ENCODE data around the gene ANKRD33. TPM values are rescaled to one million over a fixed set of nuclear protein-coding genes. Genes with fewer than 3 reads are reported as not detected.

ANKRD33 gene
- total RNA-seq, 1 experiment from 2014 or later = not detected

DNA sequence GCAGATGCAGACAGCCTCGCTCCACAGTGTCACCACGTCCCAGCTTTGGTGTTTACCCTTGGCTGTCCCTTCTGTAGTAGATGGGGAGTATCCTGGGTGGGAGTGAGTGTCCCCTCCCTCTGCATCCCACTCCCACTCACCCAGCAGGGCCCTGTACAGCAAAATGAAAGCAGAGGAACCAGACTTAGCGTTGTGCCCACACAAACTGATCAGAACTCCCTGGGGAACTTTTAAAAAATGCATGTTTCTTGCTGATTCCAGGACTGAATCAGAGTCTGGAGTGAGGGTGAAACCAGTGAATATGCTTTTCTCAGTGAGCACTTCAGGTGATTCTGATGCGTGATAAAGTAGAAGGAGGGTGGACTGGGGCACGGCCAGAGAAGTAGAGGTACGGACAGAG is 22.3 kb downstream of the ANKRD33 start:
- in situ Hi-C loops (cut with HindIII; ENCODE audit: low pct_unique_long_range_greater_than_20kb, low sequenced_read_pairs) = no loop called here
- DNase-seq (ENCODE audit: low read depth) = no peak

DNA sequence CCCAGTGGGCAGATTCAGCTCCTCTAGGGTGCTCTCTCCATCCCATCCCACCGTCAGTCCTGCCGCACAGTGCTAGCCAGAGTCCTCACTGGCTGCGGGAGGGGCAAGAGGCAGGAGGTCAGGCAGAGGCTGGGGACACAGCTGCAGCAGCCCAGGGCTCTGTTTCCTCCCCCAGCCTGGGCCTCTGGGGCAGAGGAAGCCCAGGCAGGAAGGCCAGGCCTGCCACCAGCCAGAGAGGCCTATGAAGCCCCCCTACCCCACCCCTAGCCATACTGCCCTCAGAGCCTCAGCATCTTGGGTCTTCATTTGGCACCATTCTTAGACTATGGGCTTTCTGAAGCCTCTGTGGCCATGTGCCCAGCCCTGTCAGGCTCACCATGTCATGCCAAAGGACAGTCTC is 22.8 kb downstream of the ANKRD33 start:
- in situ Hi-C loops (cut with HindIII; ENCODE audit: low pct_unique_long_range_greater_than_20kb, low sequenced_read_pairs) = no loop called here
- DNase-seq (ENCODE audit: low read depth) = no peak

DNA sequence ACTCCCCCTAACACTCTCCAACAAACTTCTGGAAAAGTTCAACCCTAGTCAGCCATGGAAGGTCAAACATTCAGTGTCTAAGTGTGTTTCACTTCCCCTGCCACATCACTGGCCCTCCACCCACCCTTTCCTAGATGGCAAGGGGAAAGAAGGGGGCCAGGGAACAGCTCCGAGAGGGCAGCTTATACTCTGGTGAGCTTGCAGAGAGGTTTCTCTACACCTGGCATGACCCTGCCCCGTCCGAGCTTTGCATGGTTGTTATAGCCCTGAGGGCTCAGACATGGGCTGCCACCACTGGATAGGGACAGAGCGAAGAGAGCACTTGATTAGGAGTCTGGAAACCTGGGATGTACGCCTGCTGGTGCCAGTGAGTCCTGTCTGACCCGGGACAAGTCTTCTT is 23.4 kb downstream of the ANKRD33 start:
- in situ Hi-C loops (cut with HindIII; ENCODE audit: low pct_unique_long_range_greater_than_20kb, low sequenced_read_pairs) = no loop called here

DNA sequence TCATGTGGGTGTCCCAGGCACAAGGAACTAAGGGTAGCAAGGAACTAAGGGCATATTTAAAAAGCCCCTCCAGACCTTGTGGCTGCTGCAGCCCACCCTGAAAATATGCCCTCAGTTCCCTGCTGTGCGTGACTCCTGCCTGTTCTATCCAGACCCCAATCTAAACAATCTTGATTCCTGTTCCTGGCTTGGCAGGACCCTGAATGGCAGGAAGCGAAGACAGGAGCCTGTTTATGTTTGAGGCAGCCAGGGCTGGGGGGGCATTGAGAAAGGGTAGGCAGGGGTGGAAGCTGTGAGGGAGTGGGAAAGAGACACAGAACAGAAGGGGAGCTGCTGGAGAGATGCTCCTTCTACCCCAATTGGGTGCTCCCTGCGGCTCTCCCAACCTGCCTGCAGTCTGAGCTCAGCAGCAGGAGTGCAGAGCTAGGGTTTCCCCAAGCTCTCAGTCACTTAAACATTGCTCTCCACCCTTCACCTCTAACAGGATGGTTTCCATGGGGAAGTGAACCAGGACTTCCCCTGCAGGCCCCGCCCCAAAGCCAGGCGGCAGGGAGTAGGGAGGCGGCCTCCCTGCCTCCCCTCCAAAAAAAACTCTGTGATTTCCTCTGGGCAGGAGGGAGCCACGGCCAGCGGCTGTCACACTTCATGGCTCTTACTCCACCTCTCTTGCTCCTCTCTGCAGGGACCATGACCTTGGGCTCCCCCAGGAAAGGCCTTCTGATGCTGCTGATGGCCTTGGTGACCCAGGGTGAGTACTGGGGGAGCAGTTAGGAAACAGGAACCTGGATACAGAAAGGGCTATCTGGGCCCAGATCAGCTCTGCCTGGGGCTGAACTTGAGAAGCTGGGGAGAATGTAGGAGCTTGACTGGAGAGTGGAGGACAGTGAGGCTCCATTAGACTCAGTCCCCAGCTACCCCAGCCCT is 24.1 kb downstream of the ANKRD33 start:
- peak; percentile 61 for DNase-seq (ENCODE audit: low read depth)
- in situ Hi-C loops (cut with HindIII; ENCODE audit: low pct_unique_long_range_greater_than_20kb, low sequenced_read_pairs) = no loop called here

More for the DNA sequence above, 23.4 kb downstream of the ANKRD33 start:
- DNase-seq (ENCODE audit: low read depth) = no peak

DNA sequence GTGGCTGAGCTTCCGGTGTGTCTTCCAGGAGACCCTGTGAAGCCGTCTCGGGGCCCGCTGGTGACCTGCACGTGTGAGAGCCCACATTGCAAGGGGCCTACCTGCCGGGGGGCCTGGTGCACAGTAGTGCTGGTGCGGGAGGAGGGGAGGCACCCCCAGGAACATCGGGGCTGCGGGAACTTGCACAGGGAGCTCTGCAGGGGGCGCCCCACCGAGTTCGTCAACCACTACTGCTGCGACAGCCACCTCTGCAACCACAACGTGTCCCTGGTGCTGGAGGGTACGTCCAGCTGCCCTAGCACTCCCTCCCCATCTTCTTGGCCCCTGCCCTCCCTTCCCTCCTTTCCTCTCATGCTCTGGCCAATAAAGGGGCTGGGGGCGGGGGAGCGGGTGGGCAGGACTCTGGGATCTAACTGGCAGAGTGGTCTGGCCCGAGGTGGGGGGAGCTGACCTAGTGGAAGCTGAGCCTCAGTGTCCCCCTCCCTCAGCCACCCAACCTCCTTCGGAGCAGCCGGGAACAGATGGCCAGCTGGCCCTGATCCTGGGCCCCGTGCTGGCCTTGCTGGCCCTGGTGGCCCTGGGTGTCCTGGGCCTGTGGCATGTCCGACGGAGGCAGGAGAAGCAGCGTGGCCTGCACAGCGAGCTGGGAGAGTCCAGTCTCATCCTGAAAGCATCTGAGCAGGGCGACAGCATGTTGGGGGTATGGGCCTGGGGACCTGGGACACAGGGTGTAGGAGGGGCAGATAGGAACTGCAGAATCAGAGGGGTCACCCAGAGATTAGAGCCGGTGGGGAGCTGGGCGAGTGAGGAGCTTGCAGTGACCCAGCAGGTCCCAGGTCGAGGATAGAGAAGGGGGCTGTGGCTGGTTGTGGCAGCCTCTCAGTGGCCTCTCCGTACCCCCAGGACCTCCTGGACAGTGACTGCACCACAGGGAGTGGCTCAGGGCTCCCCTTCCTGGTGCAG is 25.4 kb downstream of the ANKRD33 start:
- in situ Hi-C loops (cut with HindIII; ENCODE audit: low pct_unique_long_range_greater_than_20kb, low sequenced_read_pairs) = no loop called here
- DNase-seq (ENCODE audit: low read depth) = no peak

DNA sequence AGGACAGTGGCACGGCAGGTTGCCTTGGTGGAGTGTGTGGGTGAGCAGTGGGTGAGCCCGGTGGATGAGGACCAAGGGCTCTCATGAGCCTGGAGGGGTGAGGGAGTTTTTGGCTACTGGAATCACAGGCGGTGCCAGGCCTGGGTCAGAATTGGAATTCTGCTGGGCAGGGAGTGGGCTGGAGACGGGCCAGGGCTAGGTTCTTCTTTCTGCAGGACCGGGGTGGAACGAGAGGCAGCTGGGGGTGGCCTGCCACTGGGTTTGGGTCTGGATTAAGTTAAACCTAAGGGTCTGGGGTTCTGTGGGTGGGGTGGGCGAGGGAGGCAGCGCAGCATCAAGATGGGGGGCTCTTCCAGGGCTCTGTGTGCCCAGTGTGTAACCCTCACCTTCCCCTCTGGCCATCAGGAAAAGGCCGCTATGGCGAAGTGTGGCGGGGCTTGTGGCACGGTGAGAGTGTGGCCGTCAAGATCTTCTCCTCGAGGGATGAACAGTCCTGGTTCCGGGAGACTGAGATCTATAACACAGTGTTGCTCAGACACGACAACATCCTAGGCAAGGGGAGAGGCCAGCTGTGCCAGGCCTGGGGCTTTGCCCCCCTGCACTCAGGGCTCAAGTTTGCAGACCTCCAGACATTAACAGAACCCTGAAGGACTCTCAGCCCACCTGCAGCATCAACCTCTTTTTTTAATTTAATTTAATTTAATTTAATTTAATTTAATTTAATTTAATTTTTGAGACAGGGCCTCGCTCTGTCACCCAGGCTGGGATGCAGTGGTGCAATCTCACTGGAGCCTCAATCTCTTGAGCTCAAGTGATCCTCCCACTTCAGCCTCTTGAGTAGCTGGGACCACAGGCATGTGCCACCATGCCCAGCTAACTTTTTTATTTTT is 26.4 kb downstream of the ANKRD33 start:
- in situ Hi-C loops (cut with HindIII; ENCODE audit: low pct_unique_long_range_greater_than_20kb, low sequenced_read_pairs) = no loop called here
- DNase-seq (ENCODE audit: low read depth) = no peak

DNA sequence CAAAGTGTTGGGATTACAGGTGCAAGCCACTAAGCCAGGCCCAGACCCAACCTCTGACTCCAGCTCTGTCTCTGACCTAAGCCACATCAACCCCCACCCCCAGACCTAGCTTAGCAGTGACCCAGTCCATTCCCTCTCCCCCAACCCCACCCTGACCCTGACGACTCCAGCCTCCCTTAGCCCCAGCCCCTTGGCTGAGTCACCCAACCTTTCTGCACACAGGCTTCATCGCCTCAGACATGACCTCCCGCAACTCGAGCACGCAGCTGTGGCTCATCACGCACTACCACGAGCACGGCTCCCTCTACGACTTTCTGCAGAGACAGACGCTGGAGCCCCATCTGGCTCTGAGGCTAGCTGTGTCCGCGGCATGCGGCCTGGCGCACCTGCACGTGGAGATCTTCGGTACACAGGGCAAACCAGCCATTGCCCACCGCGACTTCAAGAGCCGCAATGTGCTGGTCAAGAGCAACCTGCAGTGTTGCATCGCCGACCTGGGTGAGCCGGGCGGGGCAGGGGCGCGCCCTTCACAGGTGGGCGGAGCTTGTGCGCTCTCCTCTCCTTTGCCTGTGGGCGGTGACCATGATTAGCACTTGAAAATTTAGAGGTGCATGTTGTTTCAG is 27.2 kb downstream of the ANKRD33 start:
- DNase-seq (ENCODE audit: low read depth) = no peak
- in situ Hi-C loops (cut with HindIII; ENCODE audit: low pct_unique_long_range_greater_than_20kb, low sequenced_read_pairs) = no loop called here

DNA sequence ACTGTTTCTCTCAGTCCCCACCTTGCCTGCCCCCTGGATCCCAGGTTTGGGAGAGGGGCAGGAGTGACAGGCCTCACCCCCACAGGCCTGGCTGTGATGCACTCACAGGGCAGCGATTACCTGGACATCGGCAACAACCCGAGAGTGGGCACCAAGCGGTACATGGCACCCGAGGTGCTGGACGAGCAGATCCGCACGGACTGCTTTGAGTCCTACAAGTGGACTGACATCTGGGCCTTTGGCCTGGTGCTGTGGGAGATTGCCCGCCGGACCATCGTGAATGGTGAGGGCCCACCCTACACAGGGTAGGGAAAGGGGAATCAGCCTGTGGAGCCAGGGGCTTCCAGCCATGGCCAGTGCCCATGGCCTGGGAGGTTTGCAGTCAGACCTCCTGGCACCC is 28.0 kb downstream of the ANKRD33 start:
- in situ Hi-C loops (cut with HindIII; ENCODE audit: low pct_unique_long_range_greater_than_20kb, low sequenced_read_pairs) = no loop called here

DNA sequence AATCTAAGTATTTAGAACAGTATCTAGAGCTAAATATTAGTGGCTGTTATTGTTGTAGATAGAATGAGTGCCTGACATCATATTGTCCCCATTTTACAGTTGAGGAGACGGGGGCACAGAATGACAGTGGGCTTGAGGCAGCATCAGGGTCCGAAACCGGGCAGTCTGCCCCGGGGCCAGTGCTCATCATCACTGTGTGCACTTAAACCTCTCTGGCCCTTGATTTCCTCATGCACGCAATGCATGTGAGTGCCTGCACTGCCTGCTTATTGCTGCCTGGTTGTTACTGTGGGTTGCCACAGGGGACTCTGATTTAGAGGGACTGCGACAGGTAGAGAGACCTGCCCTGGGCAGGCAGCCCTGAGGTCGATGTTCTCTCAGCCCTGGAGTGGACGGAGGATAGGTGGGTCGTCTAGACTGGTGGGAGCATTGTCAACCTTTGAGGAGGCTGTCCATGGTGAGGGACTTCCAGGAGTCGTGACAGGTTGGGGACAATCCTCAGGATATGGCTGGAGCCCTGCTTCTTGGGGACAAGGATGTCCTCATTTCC is 29.2 kb downstream of the ANKRD33 start:
- DNase-seq (ENCODE audit: low read depth) = no peak
- in situ Hi-C loops (cut with HindIII; ENCODE audit: low pct_unique_long_range_greater_than_20kb, low sequenced_read_pairs) = no loop called here

More for the DNA sequence above, 28.0 kb downstream of the ANKRD33 start:
- DNase-seq (ENCODE audit: low read depth) = no peak

DNA sequence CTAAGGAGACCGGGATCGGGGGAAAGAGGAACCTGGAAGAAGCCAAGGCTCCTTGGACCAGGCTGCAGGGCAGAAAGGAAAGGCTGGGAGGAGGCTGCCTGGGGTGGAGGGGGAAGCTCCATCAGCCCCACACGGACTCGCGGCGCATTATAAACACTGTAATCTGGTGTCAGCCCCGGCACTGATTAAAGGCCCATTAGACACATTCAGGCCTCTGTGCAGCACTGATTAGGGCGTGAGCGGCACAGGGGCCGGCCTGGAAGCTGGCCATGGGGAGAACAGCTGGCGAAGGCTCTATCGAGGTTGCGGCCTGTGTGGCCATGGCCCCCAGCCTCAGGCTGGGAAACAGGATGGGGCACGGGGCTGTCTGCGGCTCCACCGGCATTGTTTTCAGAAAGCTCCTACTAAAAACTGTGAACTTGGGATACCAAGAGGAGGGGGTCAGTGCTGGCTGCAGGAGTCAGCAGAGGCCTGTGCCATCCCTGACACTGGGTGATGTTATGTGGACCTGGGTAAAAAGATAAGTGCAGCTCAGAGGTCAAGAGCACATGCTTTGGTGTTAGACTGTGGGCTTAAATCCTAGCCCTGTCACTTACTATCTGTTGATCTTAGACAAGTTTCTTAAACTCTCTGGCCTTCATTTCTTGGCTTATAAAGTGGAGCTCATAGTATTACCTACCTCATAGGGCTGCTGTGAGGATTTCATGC is 30.0 kb downstream of the ANKRD33 start:
- in situ Hi-C loops (cut with HindIII; ENCODE audit: low pct_unique_long_range_greater_than_20kb, low sequenced_read_pairs) = no loop called here
- no peak for DNase-seq (ENCODE audit: low read depth)

DNA sequence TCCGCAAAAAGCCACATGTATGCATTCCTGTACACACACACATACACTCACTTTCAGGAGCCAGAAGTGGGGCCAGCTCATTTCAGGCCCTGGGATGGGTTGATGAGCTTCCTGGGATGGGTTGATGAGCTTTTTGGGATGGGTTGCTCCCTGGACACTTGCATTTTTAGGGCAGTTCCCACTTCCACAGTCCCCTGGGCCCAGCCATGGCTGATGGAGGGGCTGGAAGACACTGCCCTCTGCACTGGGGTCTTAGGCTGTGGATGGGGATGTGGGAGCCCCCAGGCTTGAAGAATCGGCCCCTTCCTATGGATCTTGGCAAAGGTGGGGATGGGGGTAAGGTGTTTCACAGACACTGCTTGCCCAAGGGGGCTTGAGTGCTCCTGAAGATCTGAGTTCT is 32.1 kb downstream of the ANKRD33 start:
- in situ Hi-C loops (cut with HindIII; ENCODE audit: low pct_unique_long_range_greater_than_20kb, low sequenced_read_pairs) = no loop called here
- no peak for DNase-seq (ENCODE audit: low read depth)

DNA sequence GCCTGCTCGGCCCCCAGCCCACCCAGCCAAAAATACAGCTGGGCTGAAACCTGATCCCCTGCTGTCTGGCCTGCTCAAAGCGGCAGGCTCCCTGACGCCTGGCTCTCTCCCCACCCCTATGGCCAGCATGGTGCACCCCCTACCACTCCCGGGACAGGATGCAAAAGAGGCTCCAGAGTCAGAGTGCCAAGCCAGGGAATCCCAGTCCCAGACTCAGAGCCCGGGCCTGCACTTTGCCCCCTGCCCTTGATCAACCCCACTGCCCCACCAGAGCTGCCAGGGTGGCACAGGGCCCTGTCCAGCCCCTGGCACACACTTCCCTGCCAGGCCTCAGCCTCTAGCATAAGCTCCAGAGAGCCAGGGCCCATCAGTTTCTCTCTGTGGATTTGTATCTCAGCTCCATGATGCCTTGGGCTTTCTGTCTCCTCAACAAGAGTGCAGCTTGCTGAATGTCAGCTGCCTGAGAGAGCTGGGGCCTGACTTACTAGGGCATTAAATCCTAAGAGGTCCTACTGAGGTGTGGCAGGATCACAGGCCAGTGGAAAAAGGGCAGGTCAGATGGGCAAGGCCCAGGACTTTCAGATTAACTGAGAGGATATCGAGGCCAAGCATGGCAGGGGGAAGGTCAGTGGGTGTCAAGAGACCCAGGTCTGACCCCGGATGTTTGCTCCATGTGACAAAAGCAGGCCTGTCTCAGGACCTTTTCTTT is 33.3 kb downstream of the ANKRD33 start:
- in situ Hi-C loops (cut with HindIII; ENCODE audit: low pct_unique_long_range_greater_than_20kb, low sequenced_read_pairs) = no loop called here
- no peak for DNase-seq (ENCODE audit: low read depth)

DNA sequence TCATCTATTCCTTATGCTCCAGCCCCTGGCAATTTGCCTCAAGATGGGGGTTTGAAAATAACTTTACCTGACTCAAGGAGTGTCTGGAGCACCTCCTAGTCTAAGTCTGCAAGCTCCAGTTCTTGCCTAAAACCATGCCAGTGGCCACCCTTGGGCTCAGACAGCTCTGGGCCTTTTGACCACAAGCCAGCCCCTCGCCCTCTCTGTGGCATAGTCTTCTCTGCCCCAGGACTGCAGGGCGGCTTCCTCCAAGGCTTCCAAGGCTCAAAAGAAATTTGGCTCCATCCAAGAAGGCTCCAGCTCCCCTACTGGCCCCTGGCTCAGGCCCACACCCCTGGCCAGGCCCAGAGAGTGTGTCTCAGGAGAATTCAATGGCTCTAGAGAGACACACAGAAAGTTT is 34.2 kb downstream of the ANKRD33 start:
- in situ Hi-C loops (cut with HindIII; ENCODE audit: low pct_unique_long_range_greater_than_20kb, low sequenced_read_pairs) = no loop called here

DNA sequence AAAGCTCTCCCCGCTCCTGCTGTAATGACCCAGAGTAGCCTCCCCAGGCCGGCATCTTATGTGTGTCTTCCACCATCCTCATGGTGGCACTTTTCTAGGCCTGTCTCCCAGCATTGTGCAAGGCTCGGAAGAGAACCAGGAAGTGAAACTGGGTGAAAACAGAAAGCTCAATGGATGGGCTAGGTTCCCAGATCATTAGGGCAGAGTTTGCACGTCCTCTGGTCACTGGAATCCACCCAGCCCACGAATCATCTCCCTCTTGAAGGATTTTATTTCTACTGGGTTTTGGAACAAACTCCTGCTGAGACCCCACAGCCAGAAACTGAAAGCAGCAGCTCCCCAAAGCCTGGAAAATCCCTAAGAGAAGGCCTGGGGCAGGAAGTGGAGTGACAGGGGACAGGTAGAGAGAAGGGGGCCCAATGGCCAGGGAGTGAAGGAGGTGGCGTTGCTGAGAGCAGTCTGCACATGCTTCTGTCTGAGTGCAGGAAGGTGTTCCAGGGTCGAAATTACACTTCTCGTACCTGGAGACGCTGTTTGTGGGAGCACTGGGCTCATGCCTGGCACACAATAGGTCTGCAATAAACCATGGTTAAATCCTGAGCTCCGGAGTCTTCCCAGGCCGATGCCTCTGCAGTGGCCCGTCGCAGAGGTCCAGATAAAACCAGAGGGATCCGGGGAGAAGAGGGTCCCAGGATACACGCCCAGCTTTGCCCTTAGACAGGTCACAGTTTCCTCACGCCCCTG is 35.0 kb downstream of the ANKRD33 start:
- in situ Hi-C loops (cut with HindIII; ENCODE audit: low pct_unique_long_range_greater_than_20kb, low sequenced_read_pairs) = no loop called here
- DNase-seq (ENCODE audit: low read depth) = no peak

More for the DNA sequence above, 34.2 kb downstream of the ANKRD33 start:
- DNase-seq (ENCODE audit: low read depth) = no peak

DNA sequence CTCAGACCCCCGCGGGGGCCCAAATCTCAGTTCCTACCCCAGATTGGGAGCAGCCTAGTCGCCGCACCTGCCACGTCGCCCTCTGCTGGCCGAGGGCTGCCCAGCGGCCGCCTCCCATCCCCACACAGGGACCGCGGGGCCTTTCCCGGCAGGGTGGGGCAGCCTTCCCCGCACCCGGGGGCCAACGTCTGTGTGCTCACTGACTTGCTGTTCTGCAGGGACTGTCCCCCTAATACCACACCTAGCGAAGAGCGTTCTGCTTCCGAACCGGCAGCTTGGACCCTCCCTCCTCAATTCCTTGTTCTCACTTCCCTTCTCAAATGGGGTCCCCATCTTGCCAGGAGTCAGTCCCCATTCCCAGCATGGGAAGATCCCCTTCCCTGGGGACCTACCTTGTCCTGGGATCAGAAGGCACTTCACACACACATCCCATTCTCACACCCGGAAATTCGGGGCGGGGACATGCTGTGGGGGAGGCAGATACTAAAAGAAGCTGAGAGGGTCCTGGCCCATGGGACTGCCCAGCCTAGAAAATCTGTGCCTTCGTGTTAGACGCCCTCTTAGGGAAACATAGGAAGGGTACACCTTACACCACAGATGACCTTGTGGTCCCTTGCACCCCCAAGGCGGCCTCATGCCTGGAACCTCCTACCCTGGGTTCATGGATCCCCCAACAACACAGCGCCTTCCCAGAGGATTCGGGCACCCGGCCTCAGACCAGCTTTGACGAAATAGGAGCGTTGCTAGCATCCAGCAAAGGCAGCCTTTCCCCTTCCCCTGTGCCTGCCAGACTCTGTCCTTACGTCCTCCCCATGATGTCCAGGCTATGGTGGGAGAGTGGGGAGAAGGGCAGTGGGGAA is 35.8 kb downstream of the ANKRD33 start:
- in situ Hi-C loops (cut with HindIII; ENCODE audit: low pct_unique_long_range_greater_than_20kb, low sequenced_read_pairs) = no loop called here
- DNase-seq (ENCODE audit: low read depth) = no peak
